ENCODE measurements around the gene RHEX. TPM values are rescaled to one million over a fixed set of nuclear protein-coding genes. Genes with fewer than 3 reads are reported as not detected.

RHEX gene
- total RNA-seq, 2 donors from 2014 or later: 1.8 to 4.3 TPM

GRCh38 chr1:206127336-206127735 lies 74.4 kb downstream of the RHEX start:
- intact Hi-C loops (cut with DNase I): no loop called here
- no peak for DNase-seq (ENCODE audit: low spot score)

- DNase-seq (ENCODE audit: low spot score): no peak
- intact Hi-C loops (cut with DNase I): no loop called here
Measured at GRCh38 chr1:206128196-206128595, 75.2 kb downstream of the RHEX start.

GRCh38 chr1:206131037-206131436 lies 78.1 kb downstream of the RHEX start:
- intact Hi-C loops (cut with DNase I): no loop called here
- no peak for DNase-seq (ENCODE audit: low spot score)

- intact Hi-C loops (cut with DNase I): no loop called here
- DNase-seq (ENCODE audit: low spot score): no peak
Measured at GRCh38 chr1:206133751-206134415, 80.9 kb downstream of the RHEX start.

GRCh38 chr1:206135248-206135647 lies 82.3 kb downstream of the RHEX start:
- DNase-seq (ENCODE audit: low spot score): no peak
- intact Hi-C loops (cut with DNase I): no loop called here

- intact Hi-C loops (cut with DNase I): no loop called here
- DNase-seq (ENCODE audit: low spot score): no peak
Measured at GRCh38 chr1:206136241-206136640, 83.3 kb downstream of the RHEX start.

- intact Hi-C loops (cut with DNase I): no loop called here
- DNase-seq (ENCODE audit: low spot score): no peak
Measured at GRCh38 chr1:206142011-206142410, 89.0 kb downstream of the RHEX start.

- intact Hi-C loops (cut with DNase I): no loop called here
- DNase-seq (ENCODE audit: low spot score): no peak
Measured at GRCh38 chr1:206142770-206143169, 89.8 kb downstream of the RHEX start.

- no peak for DNase-seq (ENCODE audit: low spot score)
- intact Hi-C loops (cut with DNase I): no loop called here
Measured at GRCh38 chr1:206143537-206144172, 90.7 kb downstream of the RHEX start.

- DNase-seq (ENCODE audit: low spot score): no peak
- intact Hi-C loops (cut with DNase I): no loop called here
Measured at GRCh38 chr1:206144605-206145004, 91.6 kb downstream of the RHEX start.

GRCh38 chr1:206145771-206146290 lies 92.9 kb downstream of the RHEX start:
- intact Hi-C loops (cut with DNase I): no loop called here
- no peak for DNase-seq (ENCODE audit: low spot score)

Other genes starting within 250 kb of the RHEX start
- 10 to 100 TPM; 20.7 to 27.8 TPM for gene SLC41A1, start 240.0 kb upstream of the RHEX start, total RNA-seq
- under 1 TPM; 0.23 to 0.24 TPM for gene PM20D1, start 203.0 kb upstream of the RHEX start, total RNA-seq
- not detected for gene SLC26A9, start 109.7 kb upstream of the RHEX start, total RNA-seq
- gene RAB7B, start 49.8 kb upstream of the RHEX start, total RNA-seq: 1 to 10 TPM; 3.2 to 9.2 TPM
- gene CTSE, start 29.3 kb upstream of the RHEX start, total RNA-seq: not detected
- not detected for gene AVPR1B, start 64.2 kb downstream of the RHEX start, total RNA-seq
- gene FAM72A, start 149.7 kb downstream of the RHEX start, total RNA-seq: 1 to 10 TPM; 2.6 to 4.5 TPM
- gene SRGAP2, start 150.4 kb downstream of the RHEX start, total RNA-seq: 10 to 100 TPM; 60.4 to 70.1 TPM

All from posterior vena cava (tissue), 2 donors.